T-helper 1 cell (primary cell): ENCODE measurements around the gene POLA1.
A peak's percentile ranks its signal among the peaks of the same experiment; 100 is the strongest.
"Not testable (repeated sequence)": the region's sequence is repeated elsewhere in the genome, so short reads cannot be mapped to it uniquely, and the experiment has no call there.

Experiments
- DNase-seq, 5 donors: peaks; one replicate each; pipeline ENCODE4 v3.0.0-alpha.2; 2012 to 2020
- total RNA-seq, 4 donors: gene quantifications; one replicate each; lab custom pipeline; 2026; lab: John Stamatoyannopoulos, UW

POLA1 gene
- total RNA-seq: 18.7 to 36.9 (median 28.2) reads per million in 4 donors

GRCh38 chrX:24693453-24694202 is at the start of gene POLA1:
Gene POLA1, plus strand, starts transcription at chrX:24693918. Its CDS starts 44 bp downstream, at chrX:24693962.
- DNase-seq: peak; percentile 22 to 84 (median 47)

GRCh38 chrX:24646006-24646405 is 47.7 kb upstream of the POLA1 start:
- no peak for DNase-seq

- DNase-seq: no peak
Measured at GRCh38 chrX:24646745-24647182, 47.0 kb upstream of the POLA1 start.

- peak; percentile 5 to 65 (median 34) for DNase-seq
Measured at GRCh38 chrX:24647257-24648058, 46.3 kb upstream of the POLA1 start, which contains the start of gene PCYT1B. Gene PCYT1B, minus strand, starts transcription at chrX:24647347. Its CDS starts 242 bp downstream, at chrX:24647105.

- no peak for DNase-seq
Measured at GRCh38 chrX:24648495-24648894, 45.2 kb upstream of the POLA1 start.

- DNase-seq: no peak
Measured at GRCh38 chrX:24651783-24652182, 41.9 kb upstream of the POLA1 start.

GRCh38 chrX:24655679-24656078 is 38.0 kb upstream of the POLA1 start:
- DNase-seq: not testable (repeated sequence)

- no peak for DNase-seq
Measured at GRCh38 chrX:24657671-24658386, 35.9 kb upstream of the POLA1 start.

- no peak for DNase-seq
Measured at GRCh38 chrX:24658421-24658820, 35.3 kb upstream of the POLA1 start.

GRCh38 chrX:24659106-24659505 is 34.6 kb upstream of the POLA1 start:
- no peak for DNase-seq

- DNase-seq: no peak
Measured at GRCh38 chrX:24659646-24660045, 34.1 kb upstream of the POLA1 start.

- no peak for DNase-seq
Measured at GRCh38 chrX:24661292-24661691, 32.4 kb upstream of the POLA1 start.

- no peak for DNase-seq
Measured at GRCh38 chrX:24662352-24662751, 31.4 kb upstream of the POLA1 start.

GRCh38 chrX:24668111-24668510 is 25.6 kb upstream of the POLA1 start:
- DNase-seq: no peak

GRCh38 chrX:24672701-24673190 is 21.0 kb upstream of the POLA1 start:
- DNase-seq: no peak

GRCh38 chrX:24673424-24673823 is 20.3 kb upstream of the POLA1 start:
- DNase-seq: no peak

- DNase-seq: no peak
Measured at GRCh38 chrX:24676403-24677024, 17.2 kb upstream of the POLA1 start.

GRCh38 chrX:24682739-24683432 is 10.8 kb upstream of the POLA1 start:
- DNase-seq: peak in 1 of 5 donors; percentile 24

- DNase-seq: no peak
Measured at GRCh38 chrX:24684048-24684447, 9.7 kb upstream of the POLA1 start.

GRCh38 chrX:24692305-24692704 is 1.4 kb upstream of the POLA1 start:
- DNase-seq: no peak

GRCh38 chrX:24694825-24695224 is 1.1 kb downstream of the POLA1 start:
- DNase-seq: no peak

GRCh38 chrX:24696294-24696693 is 2.6 kb downstream of the POLA1 start:
- DNase-seq: no peak
